ENCODE measurements around the gene TPST1. TPM values are rescaled to one million over a fixed set of nuclear protein-coding genes. Genes with fewer than 3 reads are reported as not detected.

The TPST1 gene
- total and polyA plus RNA-seq, 9 of the 15 experiments (the other 6 are each of a cell fraction or from before 2014, with no cell fraction given), result 0.15 to 2.2 (median 0.53) TPM

GRCh38 chr7:66339141-66339540, 134.0 kb downstream of the TPST1 start:
- Histone ChIP-seq H3K4me2 (ENCODE audit: insufficient read depth, low read length) (no peak overlapping the region), H2AFZ (ENCODE audit: low read depth, low read length) (no peak overlapping the region), H3K36me3 (ENCODE audit: control insufficient read depth, insufficient read depth, low read length) (no peaks in the 10 kb centered on the region), H3K4me3 (no peak overlapping the region), H3K27ac (ENCODE audit: extremely low read depth, low read depth, low read length) (no peak overlapping the region), H3K79me2 (ENCODE audit: control insufficient read depth, insufficient read depth, low read length) (no peaks in the 10 kb centered on the region), H3K9me3 (replicated peaks; ENCODE audit: control insufficient read depth, insufficient read depth, low read depth, low read length) (peaks cover 4% of the 10 kb centered on the region; the same call in 1 of the 2 replicates), H4K20me1 (replicated peaks; ENCODE audit: control insufficient read depth, insufficient read depth, low read length) (no peaks in the 10 kb centered on the region), H3K9me1 (ENCODE audit: control insufficient read depth, insufficient read depth, low read length) (no peaks in the 10 kb centered on the region), H3K9ac (ENCODE audit: insufficient read depth in 1 of 2, low read depth in 2 of 2, low read length in 2 of 2) (no peak overlapping the region), H3K27me3 (ENCODE audit: control insufficient read depth in 2 of 2, insufficient read depth in 2 of 2, low read length in 2 of 2) (peaks cover 6 to 12% of the 10 kb centered on the region in 2 experiments; a peak in 4 of 5 replicates), H3K4me1 (replicated peaks in 1 of 2; ENCODE audit: control insufficient read depth in 2 of 2, insufficient read depth in 2 of 2, low read length in 2 of 2) (no peaks in the 10 kb centered on the region)
- 0% methylated on average over 1 of the region's 1 CpG for WGBS (ENCODE audit: insufficient coverage, low coverage, missing lambda C conversion rate)
- no peak for FAIRE-seq
- no peak for DNase-seq (ENCODE audit: extremely low read depth in 1 of 4, low spot score in 3 of 4)
- in situ Hi-C loops (cut with MboI), result no loop called here
- POLR2A ChIA-PET, result no interaction called here
- TF ChIP-seq ZNF395 (CRISPR knock-in tag; IDR thresholded peaks at IDR 0.05), result no peak
- no peak for TF ChIP-seq NR3C1 (CRISPR knock-in tag; IDR thresholded peaks at IDR 0.05)
- no peak for TF ChIP-seq MECOM (CRISPR knock-in tag; IDR thresholded peaks at IDR 0.05)
- TF ChIP-seq TRIM24 (IDR thresholded peaks at IDR 0.05), result no peak
- no peak for TF ChIP-seq RFX7 (CRISPR knock-in tag; IDR thresholded peaks at IDR 0.05)
- TF ChIP-seq ETV6 (IDR thresholded peaks at IDR 0.05; ENCODE audit: borderline replicate concordance in 1 of 2, low read depth in 2 of 2, low read length in 1 of 2), result no peak
- no peak for TF ChIP-seq ETV6 (CRISPR knock-in tag; IDR thresholded peaks at IDR 0.05; ENCODE audit: borderline replicate concordance)
- TF ChIP-seq MYC (IDR thresholded peaks at IDR 0.05; ENCODE audit: low read depth, low read length), result no peak
- TF ChIP-seq MYC (CRISPR knock-in tag; IDR thresholded peaks at IDR 0.05; ENCODE audit: borderline replicate concordance, low read depth), result no peak
- no peak for ATAC-seq
- CTCF ChIA-PET (ENCODE audit: low intra/inter-chr PET ratio), result no interaction called here
- no TSS peak for BruUV-seq (replicated peaks)
- intact Hi-C loops (cut with micrococcal nuclease), result no loop called here

All from K562 (cell line).